ENCODE measurements around the gene INPP5A. TPM values are rescaled to one million over a fixed set of nuclear protein-coding genes. Genes with fewer than 3 reads are reported as not detected.
A peak's percentile ranks its signal among the peaks of the same experiment; 100 is the strongest.

The INPP5A gene
- total and polyA plus RNA-seq, 11 donors: 38.6 to 179 (median 102) TPM

GRCh38 chr10:132608511-132609195 is 71.1 kb downstream of the INPP5A start:
- intact Hi-C loops (cut with DNase I): no loop called here
- Histone ChIP-seq H3K27ac (no peak overlapping the region), H3K4me3 (no peak overlapping the region), H3K9me3 (no peaks in the 10 kb centered on the region), H3K4me1 (peaks cover 5 to 65% (median 25%) of the 10 kb centered on the region in 12 donors), H3K36me3 (no peaks in the 10 kb centered on the region), H3K27me3 (no peaks in the 10 kb centered on the region)
- WGBS, 4 donors: 89 to 93% (median 90%) methylated on average over 10 to 18 of the region's 18 CpGs
- peak in 1 of 5 donors; percentile 15 for DNase-seq
- TF ChIP-seq POLR2A (IDR thresholded peaks at IDR 0.05) (no peak), CTCF (IDR thresholded peaks at IDR 0.05) (no peak)
- ATAC-seq: no peak

- 96 to 98% (median 97%) methylated on average over 14 of the region's 14 CpGs for WGBS, 4 donors
- intact Hi-C loops (cut with DNase I): no loop called here
- Histone ChIP-seq H3K9me3 (no peaks in the 10 kb centered on the region), H3K4me3 (no peak overlapping the region), H3K36me3 (no peaks in the 10 kb centered on the region), H3K27me3 (no peaks in the 10 kb centered on the region), H3K4me1 (peaks cover 5 to 59% (median 25%) of the 10 kb centered on the region in 12 donors), H3K27ac (no peak overlapping the region)
- DNase-seq (peak in 1 of 5 donors; percentile 54), ATAC-seq (no peak)
- TF ChIP-seq POLR2A (IDR thresholded peaks at IDR 0.05) (no peak), CTCF (IDR thresholded peaks at IDR 0.05) (no peak)
Observed at GRCh38 chr10:132609211-132609610, 71.6 kb downstream of the INPP5A start.

- TF ChIP-seq POLR2A (IDR thresholded peaks at IDR 0.05): no peak
- no peak for TF ChIP-seq CTCF (IDR thresholded peaks at IDR 0.05)
- 88 to 94% (median 94%) methylated on average over 14 to 20 of the region's 20 CpGs for WGBS, 4 donors
Observed at GRCh38 chr10:132610071-132610701, 72.6 kb downstream of the INPP5A start.

More at GRCh38 chr10:132610071-132610701, 72.6 kb downstream of the INPP5A start:
- H3K4me1 ChIP-seq: peaks cover 5 to 52% (median 25%) of the 10 kb centered on the region in 12 donors
- peak in 2 of 5 donors; percentile 16 to 47 for DNase-seq
- ATAC-seq: no peak
- H3K27ac ChIP-seq: no peak overlapping the region
- H3K4me3 ChIP-seq: no peak overlapping the region
- H3K36me3 ChIP-seq: peaks cover 0 to 8% (median 0%) of the 10 kb centered on the region in 9 donors
- intact Hi-C loops (cut with DNase I): no loop called here
- H3K27me3 ChIP-seq: no peaks in the 10 kb centered on the region
- H3K9me3 ChIP-seq: no peaks in the 10 kb centered on the region
